ENCODE data around the gene DSCAML1. TPM values are rescaled to one million over a fixed set of nuclear protein-coding genes. Genes with fewer than 3 reads are reported as not detected.
"Not testable (repeated sequence)": the region's sequence is repeated elsewhere in the genome, so short reads cannot be mapped to it uniquely, and the experiment has no call there.

DSCAML1 gene
- total RNA-seq, 1 donor from 2014 or later: 8.0 TPM

GRCh38 chr11:117818041-117818873 lies 21.2 kb upstream of the DSCAML1 start:
- DNase-seq (ENCODE audit: low spot score): peak; percentile 58

GRCh38 chr11:117817368-117818040 lies 20.5 kb upstream of the DSCAML1 start:
- DNase-seq (ENCODE audit: low spot score): peak; percentile 92

DNA sequence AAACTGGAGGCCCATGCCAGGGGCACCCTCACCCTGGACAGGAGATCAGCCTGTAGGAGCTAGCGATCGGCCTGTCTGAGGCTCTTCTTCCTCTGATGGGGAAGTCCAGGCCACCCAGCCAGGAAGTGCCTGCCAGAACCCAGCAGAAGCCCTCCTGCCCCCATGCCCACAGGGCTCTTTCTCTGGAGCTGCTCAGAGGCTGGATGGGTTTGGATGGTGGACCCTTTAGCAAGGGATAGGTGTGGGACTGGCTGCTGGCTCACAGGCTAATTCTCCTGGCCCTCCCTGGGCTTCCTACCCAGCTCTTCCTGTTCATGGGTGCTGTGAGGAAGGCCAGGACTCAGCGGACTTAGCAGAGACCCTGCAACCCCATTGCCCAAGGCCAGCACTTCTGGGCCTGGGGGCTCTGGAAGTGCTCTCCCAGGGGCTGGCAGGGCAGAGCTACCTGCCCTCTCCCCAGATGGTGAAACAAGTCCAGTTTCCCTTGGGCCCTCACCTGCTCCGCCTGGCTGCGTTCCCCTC lies 19.9 kb upstream of the DSCAML1 start:
- no peak for DNase-seq (ENCODE audit: low spot score)

DNA sequence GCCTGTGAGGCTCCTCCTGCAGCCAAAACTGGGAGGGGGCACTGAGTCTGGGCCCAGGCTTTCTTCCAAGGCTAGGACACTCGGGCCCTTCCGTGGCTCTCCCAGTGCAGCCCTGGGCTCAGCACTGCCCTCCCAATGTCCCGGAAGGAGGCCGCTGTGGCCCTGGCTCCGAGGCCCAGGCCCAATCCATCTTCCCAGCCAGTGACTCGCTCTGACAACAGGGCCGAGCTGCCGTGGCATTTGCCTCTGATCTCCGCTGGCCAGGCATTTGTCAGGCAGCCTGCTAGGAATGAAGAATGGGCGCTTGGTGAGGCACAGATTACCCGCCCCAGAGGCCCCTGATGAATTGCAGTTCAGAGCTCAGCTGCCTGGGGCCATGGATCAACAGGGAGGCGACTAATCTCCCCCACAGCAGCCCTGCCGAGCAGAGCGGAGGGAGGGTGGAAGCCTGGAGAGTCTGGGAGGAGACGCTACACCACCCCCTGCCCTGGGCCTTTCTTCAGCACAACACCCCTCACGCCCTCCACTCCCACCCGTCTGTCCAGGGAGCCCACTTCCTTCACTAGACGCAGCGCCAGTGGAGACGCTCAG lies 19.2 kb upstream of the DSCAML1 start:
- no peak for DNase-seq (ENCODE audit: low spot score)

DNA sequence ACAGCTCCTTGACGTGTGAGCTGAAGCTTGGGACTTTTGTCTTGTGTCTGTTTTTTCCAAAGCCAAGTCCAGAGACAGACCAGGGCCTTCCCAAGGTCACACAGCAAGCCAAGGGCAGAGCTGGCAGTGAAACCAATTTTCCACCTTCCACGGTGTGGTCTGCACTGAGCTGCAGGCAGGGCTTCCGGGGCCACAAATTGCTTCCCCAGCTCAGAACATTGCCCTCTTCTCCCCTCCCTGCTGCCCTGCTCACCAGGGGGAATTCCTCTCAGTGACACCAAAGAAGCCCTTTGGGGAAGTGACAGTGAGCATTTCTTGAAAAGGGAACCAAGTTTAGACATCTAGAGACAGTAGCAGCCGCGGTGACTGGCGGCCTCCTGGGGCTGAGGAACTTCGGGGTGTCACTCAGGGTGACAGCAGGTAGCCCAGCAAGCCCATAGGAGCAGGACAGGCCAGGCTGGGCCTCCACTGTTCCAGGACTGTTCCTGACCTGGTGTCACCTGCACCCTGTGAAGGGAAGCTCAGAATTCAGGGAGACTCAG lies 18.3 kb upstream of the DSCAML1 start:
- DNase-seq (ENCODE audit: low spot score): no peak

- peak; percentile 94 for DNase-seq (ENCODE audit: low spot score)
Observed at GRCh38 chr11:117814766-117815261, 17.8 kb upstream of the DSCAML1 start.

GRCh38 chr11:117814204-117814765 lies 17.3 kb upstream of the DSCAML1 start:
- peak; percentile 79 for DNase-seq (ENCODE audit: low spot score)

- DNase-seq (ENCODE audit: low spot score): not testable (repeated sequence)
Observed at GRCh38 chr11:117810056-117810451, 13.0 kb upstream of the DSCAML1 start.

DNA sequence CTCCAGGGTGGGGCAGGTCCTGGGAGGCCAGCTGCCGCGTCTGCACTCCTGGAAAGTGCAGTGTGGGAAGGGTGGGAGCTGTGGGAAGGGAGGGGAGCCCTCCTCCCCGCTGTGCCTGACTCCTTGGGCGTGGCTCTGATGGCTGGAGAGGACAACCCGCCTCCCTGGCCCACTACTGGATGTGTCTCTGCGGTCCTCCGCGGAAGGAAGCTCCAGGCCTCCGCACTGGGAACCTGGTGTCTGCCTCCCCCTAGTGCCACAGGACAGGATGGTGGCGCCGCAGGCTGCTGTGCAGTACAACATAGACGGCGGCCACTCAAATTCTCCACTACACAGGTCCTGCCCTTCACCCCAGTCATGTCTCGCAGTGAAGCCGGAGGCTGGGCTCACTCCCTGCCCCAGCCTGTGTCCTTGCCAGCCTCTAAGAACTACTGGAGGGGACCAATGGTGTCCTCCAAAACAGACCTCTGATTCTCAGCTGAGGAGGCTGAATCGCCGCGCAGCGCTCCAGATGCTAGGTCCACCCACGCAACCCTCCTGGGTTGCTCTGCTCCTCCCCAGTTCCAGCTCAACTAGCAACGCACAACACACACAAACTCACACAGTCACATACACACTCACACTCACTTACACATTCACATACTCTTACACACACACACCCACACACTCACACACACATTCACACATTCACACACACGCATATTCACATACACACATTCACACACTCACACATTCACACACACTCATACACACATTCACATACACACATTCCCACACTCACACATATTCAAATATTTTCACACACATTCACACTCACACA lies 12.4 kb upstream of the DSCAML1 start:
- DNase-seq (ENCODE audit: low spot score): peak; percentile 63

DNA sequence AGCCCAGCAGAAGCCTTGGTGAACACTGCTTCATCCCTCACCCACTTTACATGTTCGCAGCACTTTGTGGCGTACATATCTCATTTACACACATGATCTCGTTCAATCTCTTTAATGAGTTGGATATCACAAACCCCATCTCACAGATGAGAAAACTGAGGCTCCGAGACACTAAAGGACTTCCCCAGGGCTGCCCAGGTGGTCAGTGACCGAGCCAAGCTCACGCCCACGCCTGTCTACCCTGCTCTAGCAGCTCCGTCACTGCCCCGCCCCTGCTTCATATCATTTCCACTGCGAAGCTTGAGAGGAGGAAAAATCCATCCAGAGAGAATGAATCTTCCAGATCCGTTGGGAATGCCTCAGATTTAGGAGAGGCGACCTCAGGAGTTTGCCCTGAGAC lies 11.8 kb upstream of the DSCAML1 start:
- DNase-seq (ENCODE audit: low spot score): no peak

DNA sequence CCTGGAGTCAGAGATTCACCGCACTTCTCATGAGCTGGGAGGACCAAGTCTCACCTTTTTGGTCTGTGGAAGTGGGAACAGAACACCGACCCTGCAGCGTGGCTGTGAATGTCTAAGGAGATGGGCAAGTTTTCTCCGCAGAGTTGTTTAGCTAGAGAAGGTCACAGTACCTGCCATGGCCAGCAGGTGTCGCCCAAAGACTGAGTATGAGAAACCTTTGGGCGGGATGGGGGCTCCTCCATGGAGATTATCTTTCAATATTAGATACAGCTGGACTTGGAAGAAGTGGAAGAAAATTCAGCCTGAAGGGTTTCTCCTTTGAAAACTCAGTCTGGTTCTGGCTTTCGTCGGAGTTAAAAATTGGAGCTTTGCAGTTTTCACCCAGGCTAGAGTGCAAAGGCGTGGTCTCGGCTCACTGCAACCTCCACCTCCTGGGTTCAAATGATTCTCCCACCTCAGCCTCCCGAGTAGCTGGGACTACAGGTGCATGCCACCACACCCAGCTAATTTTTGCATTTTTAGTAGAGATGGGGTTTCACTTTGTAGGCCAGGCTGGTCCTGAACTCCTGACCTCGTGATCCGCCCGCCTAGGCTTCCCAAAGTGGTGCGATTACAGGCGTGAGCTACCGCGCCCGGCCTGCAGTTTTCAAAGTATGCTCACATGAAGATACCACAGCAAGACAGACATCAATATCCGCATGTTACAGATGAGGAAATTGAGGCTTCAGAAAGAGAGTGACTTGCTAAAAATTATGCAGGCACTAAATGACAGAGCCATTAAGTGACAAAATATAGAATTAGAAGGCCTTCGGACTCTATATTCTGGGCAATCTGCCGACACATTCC lies 10.7 kb upstream of the DSCAML1 start:
- DNase-seq (ENCODE audit: low spot score): peak; percentile 84

DNA sequence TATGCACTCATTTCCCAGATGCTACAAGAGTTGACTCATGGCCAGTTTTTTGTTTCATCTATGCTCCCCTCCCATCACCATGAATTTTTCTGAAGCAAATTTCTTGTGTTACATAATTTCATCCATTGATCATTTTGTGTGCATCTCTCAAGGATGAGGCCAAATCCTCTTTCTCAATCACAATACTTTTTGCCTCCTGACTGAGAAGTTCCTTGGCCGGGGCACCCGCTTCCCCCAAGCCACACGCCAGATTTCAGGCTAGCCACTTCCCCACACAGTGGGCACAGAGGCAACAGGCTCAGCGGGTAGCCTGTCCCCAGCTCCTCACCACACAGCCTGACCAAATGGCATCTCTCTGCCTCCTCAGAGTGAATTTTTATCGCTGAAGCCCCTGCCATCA lies 9.8 kb upstream of the DSCAML1 start:
- DNase-seq (ENCODE audit: low spot score): no peak

DNA sequence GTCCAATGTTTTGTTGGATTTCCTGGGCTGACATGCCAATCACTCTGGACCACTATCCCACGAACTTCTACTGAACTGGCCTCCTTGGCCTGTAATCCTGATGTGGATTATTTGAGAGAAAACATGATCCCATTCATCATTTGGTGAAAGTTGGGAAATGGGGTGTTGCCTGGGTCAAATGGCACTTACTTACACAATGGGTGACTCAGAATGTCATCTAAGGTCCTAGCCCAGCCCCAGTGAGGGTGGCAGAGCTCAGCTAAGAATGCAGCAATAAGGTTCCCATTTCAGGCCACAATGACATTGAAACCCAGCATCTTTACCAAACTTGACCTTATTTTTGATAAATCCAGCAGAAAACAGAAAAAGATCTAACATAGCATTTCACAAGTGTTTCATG lies 8.0 kb upstream of the DSCAML1 start:
- DNase-seq (ENCODE audit: low spot score): no peak

- no peak for DNase-seq (ENCODE audit: low spot score)
Observed at GRCh38 chr11:117803896-117804295, 6.9 kb upstream of the DSCAML1 start.

DNA sequence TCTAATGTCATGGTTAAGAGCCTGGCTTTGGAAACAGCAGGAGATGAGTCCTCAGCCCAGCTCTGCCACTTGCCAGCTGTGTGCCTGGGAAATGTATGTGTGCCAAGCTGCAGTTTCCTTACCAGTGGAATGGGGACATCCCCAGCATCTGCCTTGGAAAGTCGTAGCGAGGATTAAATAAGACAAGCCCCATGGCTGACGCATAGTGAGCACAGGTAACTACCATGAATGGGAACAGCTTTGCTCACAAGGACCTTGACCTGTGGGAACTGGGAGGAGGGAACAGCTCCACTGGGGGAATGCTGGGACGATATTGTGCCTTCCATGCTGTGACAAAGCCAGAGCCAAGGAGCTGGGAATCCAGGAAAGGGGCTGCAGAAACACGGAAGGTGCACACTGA lies 2.6 kb upstream of the DSCAML1 start:
- DNase-seq (ENCODE audit: low spot score): no peak

GRCh38 chr11:117796456-117796871 lies 552 bp downstream of the DSCAML1 start:
- no peak for DNase-seq (ENCODE audit: low spot score)

- no peak for DNase-seq (ENCODE audit: low spot score)
Observed at GRCh38 chr11:117795638-117796455, 1.2 kb downstream of the DSCAML1 start.

DNA sequence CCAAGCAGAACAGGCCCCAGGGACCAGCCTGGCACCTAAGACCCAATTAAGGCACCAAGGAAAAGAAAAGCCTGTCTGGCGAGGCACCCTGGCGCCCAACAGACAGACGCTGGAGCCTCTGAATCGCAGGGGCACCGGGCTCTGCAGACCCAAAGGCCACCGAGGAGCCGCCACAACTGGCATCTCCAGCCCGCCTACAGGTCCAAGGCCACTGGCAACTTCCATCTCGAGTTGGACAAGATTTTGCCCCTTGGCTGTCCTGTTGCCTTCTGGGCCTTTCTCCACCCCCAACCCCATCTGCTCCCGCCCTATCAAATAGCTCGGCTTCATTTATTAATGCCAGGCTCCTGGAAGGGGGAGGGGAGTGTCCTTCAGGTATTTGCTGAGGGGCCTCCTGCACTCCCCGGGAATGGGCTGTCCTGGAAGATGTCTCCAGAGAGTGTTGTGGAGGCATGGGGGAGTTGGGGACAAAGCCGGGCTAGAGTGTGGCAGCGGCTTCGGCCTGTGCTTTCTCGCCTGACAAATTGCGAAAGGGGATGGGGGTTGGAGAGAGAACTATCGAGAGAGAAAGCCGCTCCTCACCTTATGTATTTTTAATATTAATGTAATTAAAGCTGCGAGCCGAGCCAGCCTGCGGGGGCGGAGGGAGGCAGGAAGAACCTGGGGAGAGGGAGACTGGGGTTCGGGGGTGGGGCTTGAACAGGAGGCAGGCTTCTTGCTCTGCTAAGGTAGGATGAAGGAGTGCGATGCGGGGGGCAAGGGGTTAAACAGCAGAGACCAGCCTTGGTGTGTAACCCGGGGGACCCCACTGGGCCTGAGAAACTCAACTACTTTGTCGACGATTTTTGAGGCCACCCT lies 2.0 kb downstream of the DSCAML1 start:
- DNase-seq (ENCODE audit: low spot score): no peak
